Epithelial cell of esophagus (primary cell): ENCODE results near the gene TBC1D17.
A peak's percentile ranks its signal among the peaks of the same experiment; 100 is the strongest.

Source experiments
- DNase-seq: peaks from one replicate; pipeline ENCODE4 v3.0.0; 2010; ENCODE audit warnings: low read depth
- H3K4me3 ChIP-seq: 2 replicates; pipeline ENCODE4 v1.5.1; 2011; ENCODE audit warnings: mild to moderate bottlenecking, low read length, control low read depth
- TF ChIP-seq, protein P1 (sequence below): IDR thresholded peaks from 2 replicates; pipeline ENCODE4 v1.5.1; 2011; ENCODE audit warnings: low read depth, mild to moderate bottlenecking, low read length, control low read depth, inconsistent platforms; ENCODE audit not compliant: insufficient read depth; ENCODE audit errors: missing control alignments

Gene TBC1D17

DNA sequence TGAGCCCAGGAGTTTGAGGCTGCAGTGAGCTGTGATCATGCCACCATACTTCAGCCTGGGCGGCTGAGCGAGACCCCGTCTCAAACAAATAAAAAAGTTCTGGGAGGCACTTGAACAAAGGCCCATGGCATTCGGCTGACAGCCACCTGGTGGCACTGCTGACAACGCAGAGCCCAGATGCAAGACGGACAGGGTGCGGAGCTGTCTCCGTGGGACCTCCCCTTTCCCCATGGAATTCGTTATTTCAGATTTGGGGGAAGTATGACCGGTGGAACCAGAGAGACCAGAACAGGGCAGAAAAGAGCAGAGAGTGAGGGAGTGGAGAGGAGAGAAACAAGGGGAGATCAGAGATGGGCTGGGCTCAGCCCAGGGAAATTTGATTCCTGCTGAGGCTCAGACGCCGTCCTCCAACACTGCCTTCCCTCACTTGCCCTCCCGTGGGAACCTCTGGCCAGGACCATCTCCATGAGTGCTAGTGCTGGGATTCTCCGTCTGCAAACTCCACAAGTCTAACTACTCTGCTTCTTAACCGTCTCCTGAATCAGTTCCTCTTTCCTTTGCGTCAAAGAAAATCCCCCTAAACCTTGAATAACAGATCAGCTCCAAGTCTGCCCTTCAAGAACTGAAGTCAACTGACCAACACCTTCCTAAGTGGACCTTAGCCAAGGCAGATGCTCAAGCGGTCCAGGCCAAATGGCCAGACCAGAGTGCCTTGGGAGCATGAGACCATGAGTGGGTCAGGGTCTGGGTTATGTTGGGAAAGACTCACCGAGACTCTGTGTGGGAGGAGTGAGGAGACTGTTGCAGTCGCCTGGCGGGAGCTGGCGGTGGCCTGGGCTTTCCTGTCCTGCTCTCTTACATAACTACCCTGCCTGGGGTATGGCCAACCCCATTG lies 39.6 kb downstream of the TBC1D17 start:
- H3K4me3 ChIP-seq = no peak overlapping the region
- TF ChIP-seq, protein P1, sequence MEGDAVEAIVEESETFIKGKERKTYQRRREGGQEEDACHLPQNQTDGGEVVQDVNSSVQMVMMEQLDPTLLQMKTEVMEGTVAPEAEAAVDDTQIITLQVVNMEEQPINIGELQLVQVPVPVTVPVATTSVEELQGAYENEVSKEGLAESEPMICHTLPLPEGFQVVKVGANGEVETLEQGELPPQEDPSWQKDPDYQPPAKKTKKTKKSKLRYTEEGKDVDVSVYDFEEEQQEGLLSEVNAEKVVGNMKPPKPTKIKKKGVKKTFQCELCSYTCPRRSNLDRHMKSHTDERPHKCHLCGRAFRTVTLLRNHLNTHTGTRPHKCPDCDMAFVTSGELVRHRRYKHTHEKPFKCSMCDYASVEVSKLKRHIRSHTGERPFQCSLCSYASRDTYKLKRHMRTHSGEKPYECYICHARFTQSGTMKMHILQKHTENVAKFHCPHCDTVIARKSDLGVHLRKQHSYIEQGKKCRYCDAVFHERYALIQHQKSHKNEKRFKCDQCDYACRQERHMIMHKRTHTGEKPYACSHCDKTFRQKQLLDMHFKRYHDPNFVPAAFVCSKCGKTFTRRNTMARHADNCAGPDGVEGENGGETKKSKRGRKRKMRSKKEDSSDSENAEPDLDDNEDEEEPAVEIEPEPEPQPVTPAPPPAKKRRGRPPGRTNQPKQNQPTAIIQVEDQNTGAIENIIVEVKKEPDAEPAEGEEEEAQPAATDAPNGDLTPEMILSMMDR = peak; percentile 55
- DNase-seq = peak; percentile 35

DNA sequence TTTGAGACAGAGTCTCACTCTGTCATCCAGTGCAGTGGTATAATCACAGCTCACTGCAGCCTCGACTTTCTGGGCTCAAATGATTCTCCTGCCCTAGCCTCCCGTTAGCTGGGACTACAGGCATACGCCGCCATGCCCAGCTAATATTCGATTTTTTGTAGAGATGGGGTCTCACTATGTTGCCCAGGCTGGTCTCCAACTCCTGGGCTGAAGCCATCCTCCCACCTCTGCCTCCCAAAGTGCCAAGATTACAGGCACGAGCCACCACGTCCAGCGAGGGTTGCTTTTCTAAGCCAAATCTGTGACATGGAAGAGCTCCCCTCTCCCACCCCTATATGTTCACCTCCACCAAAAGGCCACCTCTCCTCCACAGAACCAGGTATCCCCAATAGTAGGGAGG lies 40.6 kb downstream of the TBC1D17 start:
- TF ChIP-seq, protein P1 = no peak
- no peak overlapping the region for H3K4me3 ChIP-seq
- no peak for DNase-seq

DNA sequence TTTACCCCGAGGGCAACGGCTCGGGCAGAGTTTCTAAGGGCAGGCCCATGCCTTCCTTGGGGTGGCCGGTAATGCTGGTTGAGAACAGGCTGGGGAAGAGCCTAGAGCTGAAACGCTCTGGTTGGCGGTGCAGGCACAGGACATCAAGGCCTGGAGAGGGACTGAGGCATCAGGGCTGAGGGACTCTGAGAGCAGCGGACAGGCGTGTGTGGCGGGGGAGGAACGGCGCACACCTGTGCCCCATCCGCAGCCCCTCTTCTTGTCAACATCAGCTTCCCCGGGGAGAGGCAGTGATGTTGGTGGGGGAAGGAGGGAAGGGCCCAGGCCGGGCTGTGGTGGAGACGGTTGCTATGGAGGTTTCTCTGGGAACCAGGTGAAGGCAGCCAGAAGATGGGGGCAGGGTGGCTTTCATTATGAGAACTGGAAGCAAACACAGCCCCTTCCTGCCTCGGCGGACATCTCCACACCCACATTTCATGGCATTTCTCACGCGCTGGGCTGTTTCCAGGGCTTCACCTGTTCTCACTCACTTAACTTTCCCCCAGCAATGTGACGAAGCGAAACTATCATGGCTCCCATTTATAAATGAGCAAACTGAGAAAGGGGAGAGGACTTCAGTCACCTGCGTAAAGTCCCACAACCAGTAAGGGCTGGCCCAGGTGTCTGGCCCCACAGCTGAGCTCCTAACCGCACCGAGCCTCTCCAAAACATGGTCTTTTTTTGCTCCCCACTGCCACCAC lies 43.3 kb downstream of the TBC1D17 start:
- TF ChIP-seq, protein P1 = no peak
- no peak for DNase-seq
- H3K4me3 ChIP-seq = no peak overlapping the region

DNA sequence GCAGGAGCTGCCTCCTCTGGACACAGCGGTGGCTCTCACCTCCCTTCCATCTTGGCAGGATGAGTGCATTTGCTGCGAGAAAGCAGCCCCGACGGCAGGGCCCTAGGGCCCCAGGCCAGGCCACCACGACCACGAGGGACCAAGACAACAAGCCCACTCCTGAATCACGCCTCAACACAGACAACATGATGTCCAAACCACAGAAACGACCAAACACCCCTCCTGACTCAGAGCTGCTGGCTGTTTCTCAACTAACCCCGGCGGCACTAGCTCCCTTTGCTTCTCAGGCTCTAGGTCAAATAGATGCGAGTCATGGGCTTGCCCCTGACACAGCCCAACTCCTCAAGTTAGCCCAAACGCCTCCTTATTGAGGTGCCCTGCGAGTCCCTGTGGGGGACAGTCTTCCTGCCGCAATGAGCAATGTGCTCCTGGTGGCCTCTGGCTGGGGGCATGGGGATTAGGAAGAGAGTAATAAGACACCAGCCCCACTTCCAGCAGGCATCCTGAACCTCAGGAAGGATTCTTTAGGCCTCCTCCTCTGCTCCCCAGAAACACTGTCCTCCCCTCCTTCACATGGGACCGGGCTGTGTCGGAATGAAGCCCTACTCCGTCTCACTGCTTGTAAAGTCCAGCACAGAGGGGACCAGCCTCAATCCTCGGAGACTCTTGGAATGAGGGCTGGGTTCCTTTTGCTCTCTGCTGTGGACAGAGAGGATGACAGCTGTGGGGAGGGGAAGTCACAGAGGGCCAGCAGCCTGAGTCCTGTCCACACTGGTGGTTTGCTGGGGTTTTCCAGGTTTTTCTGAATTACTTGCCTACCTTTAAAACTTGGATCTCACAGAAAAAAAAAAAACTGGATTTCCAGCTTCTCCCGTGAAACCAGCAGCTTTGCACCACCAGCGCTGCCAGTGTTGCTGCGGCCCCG lies 44.6 kb downstream of the TBC1D17 start:
- DNase-seq = peak; percentile 59
- no peak overlapping the region for H3K4me3 ChIP-seq
- TF ChIP-seq, protein P1 = no peak

DNA sequence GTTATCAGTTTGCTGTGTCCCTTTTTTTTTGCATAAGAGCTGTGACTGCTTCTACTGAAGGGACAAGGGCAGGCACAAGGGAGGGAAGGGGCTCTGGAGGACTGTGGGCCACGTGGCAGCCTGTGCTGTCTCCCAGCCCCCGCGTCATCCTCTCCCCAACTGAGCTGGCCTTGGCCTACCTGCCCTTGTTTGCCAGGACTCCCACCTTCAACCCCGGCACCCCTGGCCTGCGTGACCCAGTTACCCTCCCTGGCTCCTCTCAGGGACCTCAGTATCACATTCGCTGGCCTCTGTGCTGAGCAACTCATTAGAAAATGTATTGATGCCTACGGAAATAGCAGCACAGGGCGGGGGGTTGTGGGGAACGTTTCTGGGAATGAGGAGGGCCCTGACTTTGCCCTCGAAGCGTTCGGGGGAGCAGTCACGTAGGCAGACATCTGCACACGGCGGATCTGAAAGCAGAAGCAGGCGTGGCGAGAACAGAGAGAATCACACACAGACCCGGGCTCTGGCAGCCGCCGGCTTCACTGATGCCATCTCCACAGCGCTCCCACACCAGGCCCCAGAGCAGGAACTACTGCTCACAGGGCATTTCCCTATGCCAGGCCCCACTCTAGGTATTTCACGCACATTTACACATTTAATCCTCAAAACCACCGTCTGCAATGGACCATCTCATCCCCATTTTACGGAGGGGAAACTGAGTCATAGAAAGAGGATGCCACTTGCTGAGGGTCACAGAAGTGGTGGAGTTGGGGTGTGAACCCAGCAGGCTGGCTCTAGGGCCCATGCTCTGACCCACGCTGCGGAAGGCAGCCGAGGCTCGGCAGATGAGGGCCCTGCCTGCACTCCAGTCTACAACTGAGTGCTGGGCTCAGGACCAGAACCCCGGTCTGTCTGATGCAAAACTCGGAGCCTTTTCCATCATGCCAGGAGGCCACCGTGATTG lies 45.8 kb downstream of the TBC1D17 start:
- TF ChIP-seq, protein P1 = no peak
- H3K4me3 ChIP-seq = no peak overlapping the region
- DNase-seq = no peak
